B cell (primary cell): ENCODE measurements around the gene PLEKHN1. TPM values are rescaled to one million over a fixed set of nuclear protein-coding genes. Genes with fewer than 3 reads are reported as not detected.
A peak's percentile ranks its signal among the peaks of the same experiment; 100 is the strongest.
"Not testable (repeated sequence)": the region's sequence is repeated elsewhere in the genome, so short reads cannot be mapped to it uniquely, and the experiment has no call there.

ENCODE experiments used
- ATAC-seq: fragments of 200-7000 bp; cut with Tn5 transposase; one replicate; pipeline ENCODE4 v1.10.0; 2021; ENCODE audit warnings: low read depth, mild to moderate bottlenecking, moderate number of reproducible peaks, moderate library complexity
- CTCF ChIA-PET: fragments of 350-600 bp; sonication (Branson Sonifier 250); formaldehyde crosslinking; loops from one replicate; lab custom pipeline; 2021; ENCODE audit warnings: antibody characterized with exemption, inconsistent platforms; lab: Charles Lee
- POLR2A ChIA-PET: fragments of 350-600 bp; sonication (Branson Sonifier 250); formaldehyde crosslinking; loops from one replicate; lab custom pipeline; 2021; ENCODE audit warnings: antibody characterized with exemption; lab: Charles Lee
- DNase-seq: peaks from one replicate; pipeline ENCODE4 v3.0.0; 2013
- H2AFZ ChIP-seq: 2 replicates; pipeline ENCODE4 v1.6.1; 2012; ENCODE audit warnings: mild to moderate bottlenecking, low read depth, low read length; ENCODE audit not compliant: insufficient read depth, poor library complexity, severe bottlenecking
- H3K27ac ChIP-seq, 2 donors: 1 replicate in 1 of 2; 2 replicates in 1 of 2; pipeline ENCODE4 v1.5.1; 2012 to 2013; ENCODE audit warnings: low read length in 2 of 2, mild to moderate bottlenecking in 2 of 2, moderate library complexity in 1 of 2
- H3K27me3 ChIP-seq, 4 experiments: fragments of 200-600 bp in 1 of 4; sonication (generic) in 1 of 4; replicated peaks in 1 of 4; 1 replicate in 2 of 4; 2 replicates in 2 of 4; pipeline versions ENCODE4 v1.6.1 to v1.7.0; 2013 to 2016; ENCODE audit warnings: low read length in 3 of 4, mild to moderate bottlenecking in 2 of 4, mixed read lengths in 1 of 4, moderate library complexity in 1 of 4; ENCODE audit not compliant: insufficient read depth in 4 of 4, control insufficient read depth in 3 of 4; ENCODE audit errors: control extremely low read depth in 1 of 4
- H3K36me3 ChIP-seq, 2 experiments: replicated peaks in 1 of 2; 1 replicate in 1 of 2; 2 replicates in 1 of 2; pipeline versions ENCODE4 v1.6.1 to v1.7.1; 2013; ENCODE audit warnings: low read length in 1 of 2; ENCODE audit not compliant: insufficient read depth in 2 of 2, control insufficient read depth in 1 of 2; ENCODE audit errors: control extremely low read depth in 1 of 2, extremely low read depth in 1 of 2
- H3K4me1 ChIP-seq, 2 donors: fragments of 200-600 bp in 1 of 2; sonication (generic) in 1 of 2; 1 replicate in 1 of 2; 2 replicates in 1 of 2; pipeline versions ENCODE4 v1.5.1 to v1.6.1; 2013 to 2017; ENCODE audit warnings: low read length in 2 of 2; ENCODE audit not compliant: control insufficient read depth in 2 of 2, insufficient read depth in 2 of 2
- H3K4me2 ChIP-seq: replicated peaks from 2 replicates; pipeline ENCODE3; 2012; ENCODE audit warnings: mild to moderate bottlenecking, low read depth, low read length; ENCODE audit not compliant: poor library complexity, severe bottlenecking
- H3K4me3 ChIP-seq, 5 experiments: fragments of 200-600 bp in 1 of 5; sonication (generic) in 1 of 5; 1 replicate in 3 of 5; 2 replicates in 2 of 5; pipeline versions ENCODE4 v1.5.1 to v1.7.0; 2011 to 2016; ENCODE audit warnings: low read length in 4 of 5, mild to moderate bottlenecking in 4 of 5, low read depth in 2 of 5, control low read depth in 1 of 5, moderate library complexity in 1 of 5; ENCODE audit not compliant: insufficient read depth in 1 of 5; ENCODE audit errors: control extremely low read depth in 1 of 5, extremely low read depth in 1 of 5
- H3K79me2 ChIP-seq: fragments of 200-600 bp; sonication (generic); one replicate; pipeline ENCODE4 v1.6.0; 2016; ENCODE audit warnings: low read length; ENCODE audit not compliant: control insufficient read depth, insufficient read depth
- H3K9ac ChIP-seq: fragments of 200-600 bp; sonication (generic); 2 replicates; pipeline ENCODE4 v1.6.1; 2017; ENCODE audit warnings: mild to moderate bottlenecking, low read length, moderate library complexity
- H3K9me3 ChIP-seq, 3 donors: one replicate each; pipeline versions ENCODE4 v1.6.1 to v1.7.1; 2013; ENCODE audit warnings: low read length in 2 of 3; ENCODE audit not compliant: control insufficient read depth in 2 of 3, insufficient read depth in 1 of 3; ENCODE audit errors: control extremely low read depth in 1 of 3
- H4K20me1 ChIP-seq: 2 replicates; pipeline ENCODE4 v1.6.0; 2012; ENCODE audit warnings: mild to moderate bottlenecking, low read length; ENCODE audit not compliant: insufficient read depth, control insufficient read depth, poor library complexity, severe bottlenecking
- H3K27ac Mint-ChIP-seq: one replicate; pipeline ENCODE4 v1.8.0; 2021; ENCODE audit warnings: mixed read lengths
- H3K27me3 Mint-ChIP-seq: one replicate; pipeline ENCODE4 v1.8.0; 2021; ENCODE audit warnings: mixed read lengths
- H3K4me1 Mint-ChIP-seq: one replicate; pipeline ENCODE4 v1.8.0; 2021; ENCODE audit warnings: mixed read lengths
- H3K4me3 Mint-ChIP-seq: one replicate; pipeline ENCODE4 v1.8.0; 2021; ENCODE audit warnings: mixed read lengths
- H3K9me3 Mint-ChIP-seq: one replicate; pipeline ENCODE4 v1.8.0; 2022; ENCODE audit warnings: mixed read lengths; ENCODE audit not compliant: insufficient read depth
- EZH2 ChIP-seq: IDR thresholded peaks from 2 replicates; pipeline ENCODE4 v1.6.1; 2012; ENCODE audit warnings: borderline replicate concordance, low read depth, mild to moderate bottlenecking, moderate library complexity, low read length; ENCODE audit not compliant: insufficient read depth, poor library complexity, severe bottlenecking
- WGBS: methylation state at CpG from one replicate; pipeline ENCODE4 v1.1.5; 2013; ENCODE audit warnings: missing lambda C conversion rate; ENCODE audit not compliant: insufficient coverage; 5-methylcytosine and 5-hydroxymethylcytosine counted together
- intact Hi-C: fragments of 100-400 bp; cut with micrococcal nuclease; formaldehyde crosslinking; loops from one replicate; pipeline ENCODE4 v1.10.0; 2022
- polyA plus RNA-seq: library from polyadenylated mRNA; depleted of rRNA; stranded (reverse); fragments of >200 nt; gene quantifications from 2 replicates; pipeline ENCODE4 v1.2.3, GENCODE V29; 2012
- total RNA-seq, 2 donors: library from RNA; stranded (reverse); fragments of 120-200 nt in 1 of 2; gene quantifications; 1 replicate in 1 of 2; 2 replicates in 1 of 2; pipeline versions ENCODE4 v1.2.3 to v1.2.4, GENCODE V29; 2013 to 2022
- TF ChIP-seq, protein P1 (sequence below): fragments of 200-600 bp; IDR thresholded peaks from one replicate; pipeline ENCODE4 v1.8.0; 2022; ENCODE audit warnings: antibody characterized with exemption, mild to moderate bottlenecking

Gene PLEKHN1
- total and polyA plus RNA-seq, 2 donors (not counting 1 experiment from before 2014, with no cell fraction given): 0.36 to 1.1 TPM

DNA sequence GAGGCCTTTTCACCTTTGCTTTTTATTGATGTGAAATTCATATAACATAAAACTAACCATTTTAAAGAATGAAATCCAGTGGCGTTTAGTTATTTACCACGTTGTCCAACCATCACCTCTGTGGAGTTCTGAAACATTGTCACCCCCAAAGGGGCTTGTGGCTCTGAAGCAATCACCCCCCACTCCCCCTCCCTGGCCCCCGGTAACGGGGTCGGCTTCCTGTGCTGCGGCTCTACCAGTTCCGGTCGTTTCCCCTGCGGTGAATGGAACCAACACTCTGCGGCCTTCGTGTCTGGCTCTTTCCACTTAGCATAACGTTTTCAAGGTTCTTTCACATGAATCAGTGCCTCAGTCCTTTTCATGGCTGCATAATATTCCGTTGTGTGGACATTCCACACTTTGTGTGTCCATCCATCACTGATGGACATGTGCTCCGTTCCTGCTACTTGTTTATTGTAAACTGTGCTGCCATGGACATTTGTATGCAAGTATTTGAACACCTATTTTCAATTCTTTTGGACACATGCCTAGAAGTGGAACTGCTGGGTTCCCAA lies 45.2 kb downstream of the PLEKHN1 start:
- H3K79me2 ChIP-seq: peaks cover 20% of the 10 kb centered on the region
- intact Hi-C loops: loop anchor here (5.0 to 10.0 kb wide), 2 partner anchors 53 to 296 kb away; partner anchors contain the start of genes ACAP3 and PUSL1
- DNase-seq (no peak), ATAC-seq (no peak)
- no peak overlapping the region for H3K4me3 ChIP-seq
- no peak overlapping the region for H3K4me2 ChIP-seq
- H3K9ac ChIP-seq: no peak overlapping the region
- H3K4me1 ChIP-seq: peaks cover 16 to 23% of the 10 kb centered on the region in 2 donors
- Mint-ChIP-seq H3K27me3 (peaks cover 11% of the 10 kb centered on the region), H3K9me3 (no peaks in the 10 kb centered on the region), H3K4me3 (peak overlapping the region; percentile 18), H3K4me1 (peaks cover 27% of the 10 kb centered on the region), H3K27ac (no peak overlapping the region)
- no peak for TF ChIP-seq EZH2
- TF ChIP-seq, protein P1, sequence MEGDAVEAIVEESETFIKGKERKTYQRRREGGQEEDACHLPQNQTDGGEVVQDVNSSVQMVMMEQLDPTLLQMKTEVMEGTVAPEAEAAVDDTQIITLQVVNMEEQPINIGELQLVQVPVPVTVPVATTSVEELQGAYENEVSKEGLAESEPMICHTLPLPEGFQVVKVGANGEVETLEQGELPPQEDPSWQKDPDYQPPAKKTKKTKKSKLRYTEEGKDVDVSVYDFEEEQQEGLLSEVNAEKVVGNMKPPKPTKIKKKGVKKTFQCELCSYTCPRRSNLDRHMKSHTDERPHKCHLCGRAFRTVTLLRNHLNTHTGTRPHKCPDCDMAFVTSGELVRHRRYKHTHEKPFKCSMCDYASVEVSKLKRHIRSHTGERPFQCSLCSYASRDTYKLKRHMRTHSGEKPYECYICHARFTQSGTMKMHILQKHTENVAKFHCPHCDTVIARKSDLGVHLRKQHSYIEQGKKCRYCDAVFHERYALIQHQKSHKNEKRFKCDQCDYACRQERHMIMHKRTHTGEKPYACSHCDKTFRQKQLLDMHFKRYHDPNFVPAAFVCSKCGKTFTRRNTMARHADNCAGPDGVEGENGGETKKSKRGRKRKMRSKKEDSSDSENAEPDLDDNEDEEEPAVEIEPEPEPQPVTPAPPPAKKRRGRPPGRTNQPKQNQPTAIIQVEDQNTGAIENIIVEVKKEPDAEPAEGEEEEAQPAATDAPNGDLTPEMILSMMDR: no peak
- peaks cover 0 to 8% (median 0%) of the 10 kb centered on the region in 3 donors for H3K9me3 ChIP-seq
- whole genome bisulfite sequencing: 65% methylated on average over 14 of the region's 14 CpGs
- H3K36me3 ChIP-seq: no peaks in the 10 kb centered on the region
- ChIA-PET CTCF (no interaction called here), POLR2A (no interaction called here)
- no peaks in the 10 kb centered on the region for H4K20me1 ChIP-seq
- H3K27me3 ChIP-seq: peaks cover 0 to 6% (median 2%) of the 10 kb centered on the region in 4 experiments
- no peak overlapping the region for H3K27ac ChIP-seq
- no peak overlapping the region for H2AFZ ChIP-seq

DNA sequence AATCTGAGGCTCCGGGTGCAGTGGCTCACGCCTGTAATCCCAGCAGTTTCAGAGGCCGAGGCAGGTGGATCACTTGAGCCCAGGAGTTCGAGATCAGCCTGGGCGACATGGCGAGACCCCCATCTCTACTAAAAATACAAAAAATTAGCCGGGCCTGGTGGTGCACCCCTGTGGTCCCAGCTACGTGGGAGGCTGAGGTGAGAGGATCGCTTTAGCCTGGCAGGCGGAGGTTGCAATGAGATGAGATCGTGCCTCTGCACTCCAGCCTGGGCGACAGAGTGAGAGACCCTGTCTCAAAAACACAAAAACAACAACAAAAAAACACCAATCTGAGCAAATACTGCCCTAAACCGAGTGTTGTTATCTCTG lies 46.4 kb downstream of the PLEKHN1 start:
- H3K27me3 ChIP-seq, H3K9me3 ChIP-seq, H3K36me3 ChIP-seq, H3K9me3 Mint-ChIP-seq, H4K20me1 ChIP-seq, DNase-seq: not testable (repeated sequence)
- peaks cover 11% of the 10 kb centered on the region for H3K27me3 Mint-ChIP-seq
- ChIA-PET CTCF (interaction anchor here (0.9 to 2.0 kb wide), 3 partner anchors 11 to 29 kb away, joined by 3 to 13 read pairs (median 13); no protein-coding TSS in a partner anchor), POLR2A (interaction anchor here (0.7 to 1.5 kb wide), 5 partner anchors 10 to 268 kb away, joined by 3 to 9 read pairs (median 5); partner anchors contain the start of genes HES4 and UBE2J2)
- Histone ChIP-seq H3K4me3 (peak overlapping the region; percentile 68 to 94 (median 75)), H3K9ac (peak overlapping the region; percentile 79), H3K79me2 (peaks cover 20% of the 10 kb centered on the region), H3K27ac (peak overlapping the region; percentile 88 to 93), H3K4me2 (peak overlapping the region; percentile 96), H3K4me1 (peaks cover 16 to 23% of the 10 kb centered on the region in 2 donors), H2AFZ (peak overlapping the region; percentile 91)
- peak overlapping the region; percentile 98 for H3K27ac Mint-ChIP-seq
- peak overlapping the region; percentile 95 for H3K4me3 Mint-ChIP-seq
- H3K4me1 Mint-ChIP-seq: peaks cover 27% of the 10 kb centered on the region
- intact Hi-C loops: loop anchor here (2.0 to 10.0 kb wide), 3 partner anchors 52 to 295 kb away; partner anchors contain the start of genes ACAP3, C1orf159 and PUSL1
- 70% methylated on average over 3 of the region's 13 CpGs for WGBS
- ATAC-seq: peak; percentile 3
